Neuronal stem cell (in vitro differentiated cells): ENCODE results near the gene ANKRD36C.
A peak's percentile ranks its signal among the peaks of the same experiment; 100 is the strongest.
"Not testable (repeated sequence)": the region's sequence is repeated elsewhere in the genome, so short reads cannot be mapped to it uniquely, and the experiment has no call there.

ENCODE experiments used
- DNase-seq: peaks from one replicate; pipeline ENCODE4 v3.0.0-alpha.2; 2013; ENCODE audit warnings: low spot score
- H2AFZ ChIP-seq: one replicate; pipeline ENCODE4 v1.6.1; 2013; ENCODE audit warnings: mild to moderate bottlenecking, low read length, inconsistent platforms
- H2AK5ac ChIP-seq: 2 replicates; pipeline ENCODE4 v1.6.1; 2013; ENCODE audit warnings: low read depth, mild to moderate bottlenecking, inconsistent platforms, low read length, moderate library complexity, mixed read lengths
- H2BK120ac ChIP-seq: 2 replicates; pipeline ENCODE4 v1.6.1; 2013; ENCODE audit warnings: low read depth, mild to moderate bottlenecking, inconsistent platforms, low read length, moderate library complexity, mixed read lengths
- H2BK12ac ChIP-seq: one replicate; pipeline ENCODE4 v1.6.1; 2013; ENCODE audit warnings: low read length, inconsistent platforms
- H2BK15ac ChIP-seq: 2 replicates; pipeline ENCODE4 v1.6.1; 2013; ENCODE audit warnings: mild to moderate bottlenecking, low read length, inconsistent platforms, mixed read lengths
- H2BK5ac ChIP-seq: one replicate; pipeline ENCODE4 v1.6.1; 2013; ENCODE audit warnings: inconsistent platforms, mild to moderate bottlenecking, low read length, moderate library complexity
- H3K14ac ChIP-seq: one replicate; pipeline ENCODE4 v1.6.1; 2013; ENCODE audit warnings: low read length, inconsistent platforms
- H3K18ac ChIP-seq: 2 replicates; pipeline ENCODE4 v1.6.1; 2013; ENCODE audit warnings: low read length, inconsistent platforms
- H3K23ac ChIP-seq: 2 replicates; pipeline ENCODE4 v1.6.1; 2013; ENCODE audit warnings: low read depth, mild to moderate bottlenecking, mixed read lengths, low read length, inconsistent platforms; ENCODE audit not compliant: poor library complexity
- H3K27ac ChIP-seq: replicated peaks from 3 replicates; pipeline ENCODE4 v1.5.1; 2013; ENCODE audit warnings: low read length, inconsistent platforms
- H3K27me3 ChIP-seq, 3 experiments: 2 replicates each; pipeline ENCODE4 v1.6.1; 2013; ENCODE audit warnings: low read length in 3 of 3, mild to moderate bottlenecking in 2 of 3, inconsistent platforms in 1 of 3, low read depth in 1 of 3, mixed read lengths in 1 of 3, moderate library complexity in 1 of 3; ENCODE audit not compliant: control insufficient read depth in 3 of 3, insufficient read depth in 3 of 3
- H3K36me3 ChIP-seq, 2 donors: replicated peaks in 1 of 2; 2 replicates each; pipeline ENCODE4 v1.6.1; 2013; ENCODE audit warnings: low read length in 2 of 2; ENCODE audit not compliant: control insufficient read depth in 2 of 2, insufficient read depth in 2 of 2
- H3K4ac ChIP-seq: 2 replicates; pipeline ENCODE4 v1.6.1; 2013; ENCODE audit warnings: inconsistent platforms, mild to moderate bottlenecking, low read length, moderate library complexity
- H3K4me1 ChIP-seq, 2 donors: 1 replicate in 1 of 2; 2 replicates in 1 of 2; pipeline ENCODE4 v1.6.1; 2013; ENCODE audit warnings: low read length in 2 of 2, low read depth in 1 of 2; ENCODE audit not compliant: control insufficient read depth in 2 of 2, insufficient read depth in 1 of 2
- H3K4me2 ChIP-seq: one replicate; pipeline ENCODE4 v1.6.1; 2013; ENCODE audit warnings: mild to moderate bottlenecking, low read length, inconsistent platforms; ENCODE audit not compliant: insufficient read depth, poor library complexity, severe bottlenecking
- H3K4me3 ChIP-seq, 2 donors: 2 replicates each; pipeline ENCODE4 v1.5.1; 2013; ENCODE audit warnings: low read length in 2 of 2, mild to moderate bottlenecking in 2 of 2, inconsistent platforms in 1 of 2, moderate library complexity in 1 of 2
- H3K79me1 ChIP-seq: one replicate; pipeline ENCODE4 v1.6.1; 2013; ENCODE audit warnings: low read depth, mild to moderate bottlenecking, inconsistent platforms, low read length, moderate library complexity
- H3K9ac ChIP-seq: one replicate; pipeline ENCODE4 v1.6.1; 2013; ENCODE audit warnings: mild to moderate bottlenecking, low read depth, low read length, inconsistent platforms; ENCODE audit not compliant: poor library complexity
- H3K9me3 ChIP-seq, 2 donors: replicated peaks in 1 of 2; 2 replicates each; pipeline versions ENCODE3 to v1.6.1; 2013; ENCODE audit warnings: low read length in 2 of 2, mild to moderate bottlenecking in 2 of 2, inconsistent platforms in 1 of 2, low read depth in 1 of 2, mixed read lengths in 1 of 2, moderate library complexity in 1 of 2; ENCODE audit not compliant: control insufficient read depth in 2 of 2, insufficient read depth in 1 of 2
- H4K8ac ChIP-seq: one replicate; pipeline ENCODE4 v1.6.1; 2013; ENCODE audit warnings: low read depth, mild to moderate bottlenecking, inconsistent platforms, low read length, moderate library complexity
- H4K91ac ChIP-seq: one replicate; pipeline ENCODE4 v1.6.1; 2013; ENCODE audit warnings: low read length, low read depth, mild to moderate bottlenecking, inconsistent platforms; ENCODE audit not compliant: poor library complexity
- WGBS, 2 donors: extraction: QIAGEN DNeasy Blood & Tissue Kit; methylation state at CpG; one replicate each; pipeline ENCODE4 v1.1.7; 2013; ENCODE audit warnings: missing lambda C conversion rate in 2 of 2, mixed read lengths in 1 of 2; ENCODE audit not compliant: insufficient read length in 2 of 2, insufficient replicate concordance in 1 of 2; ENCODE audit errors: extremely low coverage in 2 of 2; 5-methylcytosine and 5-hydroxymethylcytosine counted together

ANKRD36C gene

GRCh38 chr2:95799892-95800291 is 191.7 kb downstream of the ANKRD36C start:
- H3K9me3 ChIP-seq, result no peaks in the 10 kb centered on the region
- peak overlapping the region in 1 of 2 donors; percentile 59 for H3K4me3 ChIP-seq
- H3K18ac ChIP-seq, result no peak overlapping the region
- H3K23ac ChIP-seq, result no peak overlapping the region
- peak overlapping the region; percentile 37 for H3K4ac ChIP-seq
- H2BK120ac ChIP-seq, result no peak overlapping the region
- no peak overlapping the region for H2BK15ac ChIP-seq
- H3K4me2 ChIP-seq, result no peak overlapping the region
- no peak overlapping the region for H4K8ac ChIP-seq
- no peaks in the 10 kb centered on the region for H3K4me1 ChIP-seq
- no peak overlapping the region for H2AK5ac ChIP-seq
- H3K27me3 ChIP-seq, result no peaks in the 10 kb centered on the region
- no peaks in the 10 kb centered on the region for H3K36me3 ChIP-seq
- no peak for DNase-seq
- no peak overlapping the region for H4K91ac ChIP-seq
- H2AFZ ChIP-seq, result no peak overlapping the region
- peaks cover 2% of the 10 kb centered on the region for H3K79me1 ChIP-seq
- no peak overlapping the region for H2BK5ac ChIP-seq
- WGBS, 2 donors, result no CpG with 5 or more reads among the region's 14 CpGs
- H3K9ac ChIP-seq, result peak overlapping the region; percentile 21
- H2BK12ac ChIP-seq, result peak overlapping the region; percentile 73
- H3K14ac ChIP-seq, result no peak overlapping the region
- no peak overlapping the region for H3K27ac ChIP-seq

GRCh38 chr2:95799147-95799889 is 192.3 kb downstream of the ANKRD36C start:
- not testable (repeated sequence) for H2BK120ac ChIP-seq, H3K9me3 ChIP-seq, H3K27ac ChIP-seq, DNase-seq, H4K91ac ChIP-seq, H2BK15ac ChIP-seq, H3K14ac ChIP-seq, H2AFZ ChIP-seq, H3K18ac ChIP-seq, H3K79me1 ChIP-seq, H2AK5ac ChIP-seq, H2BK5ac ChIP-seq, H4K8ac ChIP-seq, H3K4me1 ChIP-seq, H3K4me2 ChIP-seq, H3K27me3 ChIP-seq, H3K4ac ChIP-seq, H3K36me3 ChIP-seq, H2BK12ac ChIP-seq, H3K23ac ChIP-seq
- no CpG with 5 or more reads among the region's 13 CpGs for WGBS, 2 donors
- Histone ChIP-seq H3K9ac (peak overlapping the region; percentile 21), H3K4me3 (peak overlapping the region in 1 of 2 donors; percentile 59)

GRCh38 chr2:95796249-95797099 is 195.2 kb downstream of the ANKRD36C start:
- not testable (repeated sequence) for H3K14ac ChIP-seq, H3K79me1 ChIP-seq, H3K23ac ChIP-seq, H2BK12ac ChIP-seq, H3K9ac ChIP-seq, H3K36me3 ChIP-seq, DNase-seq, H2AFZ ChIP-seq, H2BK120ac ChIP-seq, H3K27ac ChIP-seq, H3K18ac ChIP-seq, H3K27me3 ChIP-seq, H4K91ac ChIP-seq, H3K4ac ChIP-seq, H3K9me3 ChIP-seq, H2BK15ac ChIP-seq, H3K4me3 ChIP-seq, H3K4me2 ChIP-seq, H4K8ac ChIP-seq, H2BK5ac ChIP-seq, H3K4me1 ChIP-seq, H2AK5ac ChIP-seq
- WGBS, 2 donors, result no CpG with 5 or more reads among the region's 18 CpGs

- not testable (repeated sequence) for H3K79me1 ChIP-seq, H3K27me3 ChIP-seq, H3K18ac ChIP-seq, H2BK15ac ChIP-seq, DNase-seq, H3K4ac ChIP-seq, H2BK5ac ChIP-seq, H3K4me1 ChIP-seq, H2AFZ ChIP-seq, H4K8ac ChIP-seq, H3K14ac ChIP-seq, H3K23ac ChIP-seq, H3K36me3 ChIP-seq, H2AK5ac ChIP-seq, H3K27ac ChIP-seq, H4K91ac ChIP-seq, H2BK12ac ChIP-seq, H3K9ac ChIP-seq, H3K4me3 ChIP-seq, H3K4me2 ChIP-seq, H2BK120ac ChIP-seq, H3K9me3 ChIP-seq
- no CpG with 5 or more reads among the region's 5 CpGs for WGBS, 2 donors
Measured at GRCh38 chr2:95793970-95794369, 197.7 kb downstream of the ANKRD36C start.
